T-helper 22 cell (primary cell): ENCODE results near the gene WDHD1.
"Not testable (repeated sequence)": the region's sequence is repeated elsewhere in the genome, so short reads cannot be mapped to it uniquely, and the experiment has no call there.

ENCODE experiments used
- DNase-seq: peaks from one replicate; pipeline ENCODE4 v3.0.0-alpha.2; 2020; ENCODE audit warnings: low read depth

The WDHD1 gene

DNA sequence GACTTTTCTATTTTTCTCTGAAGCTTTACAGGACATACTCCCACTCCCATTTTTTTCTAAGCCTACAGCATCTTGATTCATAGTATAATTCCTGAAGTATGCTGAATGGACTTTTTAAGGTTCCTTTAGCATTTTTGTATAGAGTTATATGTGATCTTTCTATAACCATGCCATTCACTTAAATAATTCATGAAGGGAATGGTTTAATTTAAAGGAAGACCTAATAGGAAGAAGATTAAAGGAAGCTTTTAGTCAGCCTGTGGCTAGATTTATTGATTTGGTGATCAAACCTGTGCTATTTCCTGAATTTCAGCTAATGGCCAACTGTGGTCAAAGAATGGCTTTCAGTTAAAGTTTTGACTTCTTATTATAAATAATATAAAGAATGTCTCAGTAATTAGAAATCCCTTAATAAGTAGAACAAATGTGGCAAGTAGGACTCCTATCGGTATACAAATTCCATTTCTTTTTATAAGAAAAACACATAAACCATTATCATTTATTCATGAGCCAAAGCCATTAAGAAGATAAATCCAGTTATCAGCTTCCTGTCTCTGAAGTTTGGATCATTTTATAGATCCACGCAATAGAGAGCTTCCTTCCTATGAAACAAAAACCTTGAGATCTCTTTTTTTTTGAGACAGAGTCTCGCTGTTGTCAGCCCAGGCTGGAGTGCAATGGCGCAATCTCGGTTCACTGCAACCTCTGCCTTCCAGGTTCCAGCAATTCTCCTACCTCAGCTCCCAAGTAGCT lies 20.6 kb upstream of the WDHD1 start:
- DNase-seq: no peak

DNA sequence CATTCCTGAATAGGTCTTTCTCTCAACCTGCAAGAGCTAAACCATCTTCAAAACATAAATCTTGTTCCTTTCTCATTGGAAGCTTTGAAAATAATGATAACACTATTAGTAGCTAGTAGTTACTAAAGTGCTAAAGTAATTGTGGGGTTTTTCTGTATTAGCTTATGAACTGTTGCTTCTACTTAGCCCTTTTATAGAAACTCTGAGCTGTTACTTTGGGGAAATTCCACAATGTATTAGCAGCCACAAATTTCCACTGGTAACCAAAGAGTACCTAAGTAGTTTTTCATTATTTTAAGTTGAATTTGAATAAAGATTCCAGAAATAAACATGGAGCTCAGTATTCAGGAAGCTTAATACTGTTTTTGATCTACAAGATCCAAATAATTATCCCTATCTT lies 18.2 kb upstream of the WDHD1 start:
- no peak for DNase-seq

DNA sequence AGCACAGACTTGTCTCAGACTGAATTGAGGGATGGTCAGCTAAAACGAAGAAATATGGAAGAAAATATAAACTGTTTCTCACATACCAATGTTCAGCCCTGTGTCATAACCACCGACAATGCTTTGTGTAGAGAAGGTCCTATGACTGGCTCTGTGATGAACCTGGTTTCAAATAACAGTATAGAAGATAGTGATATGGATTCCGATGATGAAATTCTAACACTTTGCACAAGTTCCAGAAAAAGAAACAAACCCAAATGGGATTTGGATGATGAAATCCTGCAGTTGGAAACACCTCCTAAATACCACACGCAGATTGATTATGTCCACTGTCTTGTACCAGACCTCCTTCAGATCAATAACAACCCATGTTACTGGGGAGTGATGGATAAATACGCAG lies 16.6 kb upstream of the WDHD1 start:
- no peak for DNase-seq

DNA sequence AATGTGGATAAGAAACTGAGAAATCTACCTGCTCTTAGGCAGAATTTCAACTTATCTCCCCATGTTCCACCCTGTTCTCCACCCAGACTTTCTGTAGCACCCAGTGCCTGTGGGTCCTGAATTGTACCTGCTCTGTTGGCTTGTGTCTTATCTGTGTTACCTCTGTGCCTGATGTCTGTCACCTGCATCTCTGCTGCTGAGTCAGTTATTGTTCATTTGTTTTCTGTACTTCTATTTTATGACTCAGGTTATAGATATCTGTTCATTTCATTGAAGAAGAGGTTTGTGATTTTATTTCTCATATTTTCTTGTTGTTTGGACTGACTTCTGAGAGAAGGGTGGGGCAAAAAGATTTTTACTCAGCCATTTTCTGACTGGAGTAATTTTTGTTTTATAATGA lies 11.8 kb upstream of the WDHD1 start:
- no peak for DNase-seq

DNA sequence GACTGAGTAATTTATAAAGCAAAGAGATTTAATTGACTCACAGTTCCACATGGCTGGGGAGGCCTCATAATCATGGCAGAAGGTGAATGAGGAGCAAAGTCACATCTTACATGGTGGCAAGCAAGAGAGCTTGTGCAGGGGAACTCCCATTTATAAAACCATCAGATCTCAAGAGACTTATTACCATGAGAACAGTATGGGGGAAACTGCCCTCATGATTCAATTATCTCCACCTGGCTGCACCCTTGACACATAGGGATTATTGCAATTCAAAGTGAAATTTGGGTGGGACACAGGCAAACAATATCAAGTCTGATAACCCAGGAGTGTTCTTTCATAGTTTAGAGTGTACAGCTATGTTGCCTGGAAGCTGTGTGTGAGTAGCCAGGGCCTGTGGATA lies 11.1 kb upstream of the WDHD1 start:
- not testable (repeated sequence) for DNase-seq

DNA sequence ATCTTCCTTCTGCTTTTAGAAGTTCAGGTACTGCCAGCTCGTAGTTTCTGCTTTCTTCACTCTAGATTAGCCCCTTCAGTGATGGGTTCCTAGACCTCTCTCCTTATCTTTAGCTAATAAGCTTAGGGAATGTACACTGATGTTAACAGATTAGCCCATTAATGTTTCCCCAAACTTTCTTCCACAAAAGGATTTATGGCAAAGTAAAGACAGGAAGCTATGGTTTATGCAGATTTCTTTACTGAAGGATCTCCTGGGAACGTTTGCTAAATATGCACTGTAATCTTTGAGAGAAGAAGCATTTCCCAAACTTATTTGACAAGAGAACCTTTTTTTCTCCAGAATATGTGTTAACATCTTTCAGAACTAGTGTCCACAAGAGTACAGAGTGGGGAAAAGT lies 4.3 kb upstream of the WDHD1 start:
- DNase-seq: no peak

DNA sequence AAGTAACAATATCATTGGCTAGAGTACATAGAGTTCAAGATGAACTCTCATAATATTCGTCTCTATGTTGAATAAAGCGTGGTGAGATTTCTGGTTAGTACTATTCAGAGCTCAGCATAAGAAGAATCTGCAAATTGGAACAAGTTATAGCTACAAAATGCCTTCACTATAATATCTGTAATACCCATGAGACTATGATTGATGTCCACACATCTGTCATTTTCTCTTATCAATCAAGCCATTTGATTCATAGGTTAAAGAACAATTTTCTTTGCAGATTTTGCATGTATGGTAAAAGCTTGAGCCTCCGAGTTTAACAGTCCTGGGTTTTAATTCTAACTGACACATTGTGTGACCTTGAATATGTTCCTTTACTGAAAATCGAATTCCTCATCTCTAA lies 1.6 kb upstream of the WDHD1 start:
- no peak for DNase-seq

DNA sequence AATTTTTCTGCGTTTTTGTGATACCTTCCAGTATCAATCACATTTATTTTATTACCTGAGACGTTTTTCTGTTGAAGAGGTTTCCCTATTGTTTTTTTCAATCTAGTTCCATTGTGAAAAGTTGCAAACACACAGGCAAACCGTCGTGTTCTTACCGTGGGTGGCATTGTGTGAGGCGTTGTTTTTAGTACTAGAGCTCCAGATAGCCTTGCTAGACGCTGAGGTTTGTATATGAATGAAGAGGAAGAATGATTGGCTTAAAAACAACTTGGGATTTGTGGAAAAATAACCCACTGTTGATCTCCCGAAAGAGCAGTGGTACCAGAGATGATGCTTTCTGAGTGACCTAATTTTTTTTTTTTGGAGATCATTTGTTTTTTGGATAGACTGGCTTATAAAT lies 1.2 kb upstream of the WDHD1 start:
- no peak for DNase-seq

DNA sequence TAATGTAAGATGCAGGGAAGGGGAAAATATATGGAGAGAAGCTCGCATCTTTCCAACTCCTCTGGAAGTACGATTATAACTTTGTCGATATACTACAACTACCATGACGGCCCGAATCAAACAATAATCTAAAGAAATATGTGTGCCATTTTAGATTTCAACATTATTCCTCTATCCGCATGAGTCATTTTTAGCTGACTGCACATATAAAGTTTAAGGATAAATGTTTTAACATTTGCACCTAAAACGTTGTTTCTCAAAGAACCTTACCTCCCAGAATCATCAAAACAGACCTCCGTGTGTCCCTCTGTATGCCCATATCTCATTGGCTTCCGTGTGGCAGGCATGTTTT lies 482 bp downstream of the WDHD1 start:
- DNase-seq: no peak

DNA sequence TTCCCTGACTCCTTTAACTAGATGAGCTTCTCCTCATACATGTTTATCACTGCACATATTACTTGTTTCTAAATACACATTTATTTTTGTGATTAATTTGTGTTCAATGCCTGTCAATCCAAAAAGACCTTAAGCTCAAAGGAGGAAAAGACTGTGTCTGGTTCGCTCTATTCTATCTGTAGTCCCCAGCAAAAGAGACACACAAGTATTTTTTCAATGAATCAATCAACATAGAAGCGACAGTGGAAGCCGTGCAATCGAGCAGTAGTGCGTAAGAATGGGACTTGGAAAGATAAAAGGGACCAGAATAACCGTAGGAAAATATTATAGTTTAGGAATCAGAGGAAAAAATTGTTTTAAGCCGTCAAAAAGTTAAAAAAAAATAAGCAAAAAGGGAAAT lies 951 bp downstream of the WDHD1 start:
- DNase-seq: no peak

DNA sequence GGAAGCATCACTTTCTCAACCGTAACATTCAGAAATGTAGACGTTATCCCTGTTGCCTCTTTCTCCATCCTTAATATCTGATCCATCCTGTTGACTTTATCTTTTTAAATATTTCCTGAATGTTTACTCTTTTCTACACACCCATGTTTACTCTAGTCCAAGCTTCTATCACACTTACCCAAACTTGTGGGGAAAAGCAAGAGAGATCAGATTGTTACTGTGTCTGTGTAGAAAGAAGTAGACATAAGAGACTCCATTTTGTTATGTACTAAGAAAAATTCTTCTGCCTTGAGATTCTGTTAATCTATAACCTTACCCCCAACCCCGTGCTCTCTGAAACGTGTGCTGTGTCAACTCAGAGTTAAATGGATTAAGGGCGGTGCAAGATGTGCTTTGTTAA lies 2.5 kb downstream of the WDHD1 start:
- DNase-seq: not testable (repeated sequence)

DNA sequence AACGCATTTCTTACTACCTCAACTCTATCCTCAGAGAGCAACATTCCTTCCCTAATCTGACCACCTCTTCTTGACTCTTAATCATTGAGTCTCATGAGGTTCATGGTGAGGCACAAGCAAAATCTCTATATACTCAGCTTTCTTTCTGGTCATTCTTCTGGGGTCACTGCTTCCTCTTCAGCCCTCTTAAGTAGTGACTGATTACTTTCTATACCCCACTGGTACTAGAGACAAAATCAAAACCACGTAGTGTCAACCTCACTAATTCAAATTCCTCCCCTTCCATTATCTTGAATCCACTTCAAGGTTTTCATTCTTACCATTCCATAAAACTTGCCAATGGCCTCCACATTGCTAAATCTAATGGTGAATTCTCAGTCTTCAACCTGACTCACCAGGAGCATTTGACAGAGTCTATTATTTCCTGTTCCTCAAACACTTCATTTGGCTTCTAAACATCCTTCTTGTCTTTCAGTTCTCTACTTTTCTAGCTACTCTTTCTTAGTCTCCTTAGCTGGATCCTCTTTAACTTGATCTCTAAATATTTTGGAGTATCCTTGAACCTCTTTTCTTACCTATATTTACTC lies 6.8 kb downstream of the WDHD1 start:
- DNase-seq: no peak

DNA sequence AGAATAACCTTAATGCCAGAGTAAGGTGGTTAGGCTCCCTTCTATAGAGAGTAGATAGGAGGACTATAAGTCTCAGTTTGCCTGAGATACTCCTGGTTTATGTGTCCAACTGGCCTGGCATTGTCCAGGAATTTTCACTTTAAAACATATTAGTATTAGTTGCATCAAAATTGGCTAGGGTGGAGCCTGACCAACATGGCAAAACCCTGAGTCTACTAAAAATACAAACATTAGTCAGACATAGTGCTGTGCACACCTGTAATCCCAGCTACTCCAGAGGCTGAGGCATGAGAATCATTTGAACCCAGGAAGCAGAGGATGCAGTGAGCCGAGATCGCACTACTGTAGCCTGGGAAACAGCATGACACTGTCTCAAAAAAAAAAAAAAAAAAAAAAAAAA lies 11.9 kb downstream of the WDHD1 start:
- DNase-seq: no peak

DNA sequence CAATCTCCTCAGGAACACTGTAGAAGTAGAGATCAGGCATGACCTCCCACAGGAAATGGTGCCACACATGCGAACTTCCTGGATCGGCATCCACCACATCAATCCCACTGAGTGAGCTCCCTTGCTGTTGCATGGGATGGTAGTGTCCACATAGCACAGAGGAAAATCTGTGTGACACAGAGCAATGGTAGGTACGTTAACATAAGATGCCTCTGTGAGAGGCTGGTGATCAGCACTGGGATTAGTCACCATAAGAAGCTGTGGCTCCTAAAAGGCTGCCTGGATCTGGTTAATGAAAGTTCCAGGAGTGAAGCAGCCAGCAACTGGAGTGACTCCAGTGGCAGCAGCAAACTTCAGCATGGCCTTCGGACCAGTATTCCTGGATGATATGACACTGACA lies 21.8 kb downstream of the WDHD1 start:
- DNase-seq: no peak

DNA sequence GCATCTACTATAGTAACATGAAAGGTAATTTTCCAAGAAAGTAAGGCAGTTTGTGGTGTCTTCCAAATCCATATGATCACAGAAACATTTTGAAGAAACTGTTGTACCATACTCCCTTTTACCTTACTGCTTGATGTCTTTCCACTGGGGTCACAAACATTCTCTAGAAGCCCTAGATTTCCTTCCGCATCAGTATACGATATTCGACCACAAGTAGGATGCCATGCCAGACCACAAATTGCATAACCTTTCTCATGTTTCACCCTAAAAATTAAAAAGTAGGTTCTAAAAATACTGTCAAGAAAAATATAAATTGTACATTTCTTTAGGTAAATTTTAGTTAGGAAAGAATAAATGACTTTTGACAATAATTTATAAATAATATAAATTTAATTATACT lies 26.5 kb downstream of the WDHD1 start:
- no peak for DNase-seq

DNA sequence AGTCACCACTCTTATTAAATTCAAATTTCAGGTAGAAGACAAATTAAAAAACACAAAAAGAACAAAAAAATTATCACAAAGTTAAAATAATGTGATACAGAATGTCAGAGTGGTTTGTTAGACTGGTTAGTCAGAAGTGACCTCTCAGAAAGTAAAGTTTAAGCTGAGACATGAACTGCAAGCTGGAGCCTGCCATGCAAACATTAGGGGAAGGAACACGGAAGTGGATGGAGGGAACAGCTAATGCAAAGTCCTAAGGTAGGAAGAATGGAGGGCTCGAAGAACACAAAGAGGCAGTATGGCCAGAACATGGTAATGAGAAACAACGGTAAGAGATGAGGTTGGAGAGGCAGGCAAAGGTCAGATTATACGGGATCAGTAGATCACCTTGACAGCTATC lies 41.7 kb downstream of the WDHD1 start:
- no peak for DNase-seq

DNA sequence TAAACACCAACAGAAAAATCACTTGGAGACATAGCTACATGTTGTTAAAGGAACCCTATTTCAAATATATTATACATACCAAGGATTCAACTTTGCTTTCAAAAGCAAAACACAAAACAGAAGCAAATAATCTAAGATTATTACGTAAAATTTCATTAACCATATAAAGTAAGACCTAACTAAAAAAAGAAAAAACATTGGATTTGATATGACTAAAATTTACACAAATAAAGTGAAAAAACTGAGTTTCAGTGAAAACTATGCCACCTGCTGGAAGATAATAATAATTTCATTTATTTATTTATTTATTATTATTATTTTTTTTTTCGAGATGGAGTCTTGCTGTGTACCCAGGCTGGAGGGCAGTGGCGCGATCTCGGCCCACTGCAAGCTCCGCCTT lies 45.2 kb downstream of the WDHD1 start:
- no peak for DNase-seq

DNA sequence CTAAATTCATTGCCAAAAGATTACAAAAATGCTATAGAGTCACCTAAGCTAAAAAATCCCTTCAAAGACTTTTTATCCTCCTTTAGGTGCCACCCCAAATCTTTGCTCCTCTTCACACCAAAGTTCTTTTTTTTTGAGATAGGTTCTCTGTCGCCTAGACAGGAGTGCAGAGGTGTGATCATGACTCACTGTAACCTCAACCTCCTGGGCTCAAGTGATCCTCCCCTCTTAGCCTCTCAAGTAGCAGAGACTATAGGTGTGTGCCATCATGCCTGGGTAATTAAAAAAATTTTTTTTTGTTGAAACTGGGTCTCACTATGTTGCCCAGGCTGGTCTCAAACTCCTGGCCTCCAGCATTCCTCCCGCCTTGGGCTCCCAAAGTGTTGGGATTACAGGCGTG lies 47.9 kb downstream of the WDHD1 start:
- no peak for DNase-seq

DNA sequence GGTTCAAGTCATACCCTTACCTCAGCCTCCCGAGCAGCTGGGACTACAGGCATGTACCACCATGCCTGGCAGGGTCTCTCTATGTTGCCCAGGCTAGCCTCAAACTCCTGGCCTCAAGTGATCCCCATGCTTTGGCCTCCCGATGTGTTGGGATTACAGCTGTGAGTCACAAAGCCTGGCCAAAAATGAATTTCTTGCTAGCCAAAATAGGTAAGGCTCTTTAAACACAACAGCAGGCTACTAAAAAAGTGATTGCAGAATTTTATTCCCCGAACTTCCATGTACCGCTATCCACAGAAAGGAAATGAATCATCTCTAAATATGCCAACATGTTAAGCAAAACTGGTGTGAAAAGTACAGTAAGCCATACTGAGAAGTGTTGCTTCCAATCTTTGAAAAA lies 50.6 kb downstream of the WDHD1 start:
- no peak for DNase-seq

DNA sequence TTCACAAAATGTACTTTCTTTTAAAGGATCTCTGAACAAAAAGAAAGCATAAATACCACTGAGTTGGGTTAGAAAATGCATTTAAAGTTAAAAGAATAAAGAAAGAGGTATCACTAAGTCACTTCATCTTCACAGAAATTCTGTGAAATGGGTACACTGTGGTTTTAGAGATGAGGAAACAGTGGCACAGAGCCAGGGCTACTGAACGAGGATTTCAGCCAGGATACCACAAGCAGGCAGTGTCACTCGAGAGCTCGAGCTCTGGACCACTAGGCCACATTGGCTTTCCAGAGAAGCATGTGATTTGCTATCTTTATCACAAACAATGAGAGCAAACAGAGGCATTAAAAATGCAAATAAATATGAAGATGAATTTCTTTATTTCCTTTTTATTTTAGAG lies 51.0 kb downstream of the WDHD1 start:
- DNase-seq: no peak

DNA sequence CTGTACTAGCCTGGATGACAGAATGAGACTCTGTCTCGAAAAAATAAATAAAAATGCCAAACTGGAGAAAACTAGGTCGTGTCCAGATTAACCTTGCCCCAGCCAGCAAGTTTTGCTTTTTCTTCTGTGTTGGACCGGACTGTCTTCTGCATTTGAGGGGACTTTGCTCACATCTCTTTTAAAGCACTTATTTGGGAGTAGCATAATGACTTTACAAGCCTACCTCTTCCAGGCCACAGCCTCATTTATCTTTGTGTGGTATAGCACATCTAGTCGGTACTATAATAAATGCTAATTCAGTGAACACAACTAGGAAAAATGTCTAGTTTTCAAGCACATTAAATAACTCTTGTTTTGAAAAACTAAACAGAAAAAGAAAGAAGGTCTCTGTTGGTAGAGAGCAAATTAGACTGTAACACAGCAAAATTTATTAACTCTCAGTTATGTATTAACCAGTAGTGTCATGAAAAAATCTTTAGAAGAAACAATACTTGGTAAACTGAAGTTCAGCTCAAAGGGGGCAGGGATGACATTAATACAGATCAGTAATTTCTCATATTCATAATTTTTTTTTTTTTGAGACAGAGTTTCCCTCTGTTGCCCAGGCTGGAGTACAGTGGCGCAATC lies 52.0 kb downstream of the WDHD1 start:
- no peak for DNase-seq

DNA sequence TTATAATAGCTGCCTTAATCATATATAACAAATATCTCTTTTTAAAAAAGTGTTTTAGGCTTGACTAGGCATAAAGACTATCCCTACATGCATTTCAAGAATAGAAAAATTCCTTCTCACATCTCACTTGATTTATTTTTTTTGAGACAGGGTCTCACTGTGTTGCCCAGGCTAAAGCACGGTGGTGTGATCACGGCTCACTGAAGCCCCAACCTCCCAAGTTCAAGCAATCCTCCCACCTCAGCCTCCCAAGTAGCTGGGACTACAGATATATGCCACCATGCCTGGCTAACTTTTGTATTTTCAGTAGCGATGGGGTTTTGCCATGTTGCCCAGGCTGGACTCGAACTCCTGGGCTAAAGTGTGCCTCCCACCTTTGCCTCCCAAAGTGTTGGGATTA lies 59.4 kb downstream of the WDHD1 start:
- DNase-seq: no peak

DNA sequence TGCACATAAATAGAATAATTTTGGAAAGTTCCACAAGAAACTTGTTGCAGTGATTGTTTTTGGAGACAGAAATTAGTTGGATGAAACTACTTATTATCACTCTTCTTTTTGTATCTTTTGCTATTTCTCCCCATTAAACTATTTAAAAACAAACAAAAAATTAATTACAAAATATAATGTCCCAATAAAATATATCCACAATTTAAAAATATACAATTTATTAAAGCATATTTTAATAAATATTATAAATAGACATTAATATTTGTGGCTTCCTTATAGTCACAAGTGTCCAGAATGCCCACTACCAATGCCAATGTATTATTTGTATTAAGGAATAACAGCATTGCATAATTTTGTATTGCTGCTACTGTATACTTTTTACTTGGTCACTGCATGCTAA lies 71.8 kb downstream of the WDHD1 start:
- no peak for DNase-seq

DNA sequence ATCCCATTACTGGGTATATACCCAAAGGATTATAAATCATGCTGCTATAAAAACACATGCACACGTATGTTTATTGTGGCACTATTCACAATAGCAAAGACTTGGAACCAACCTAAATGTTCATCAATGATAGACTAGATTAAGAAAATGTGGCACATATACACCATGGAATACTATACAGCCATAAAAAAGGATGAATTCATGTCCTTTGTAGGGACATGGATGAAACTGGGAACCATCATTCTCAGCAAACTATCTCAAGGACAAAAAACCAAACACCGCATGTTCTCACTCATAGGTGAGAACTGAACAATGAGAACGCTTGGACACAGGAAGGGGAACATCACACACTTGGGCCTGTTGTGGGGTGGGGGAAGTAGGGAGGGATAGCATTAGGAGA lies 73.3 kb downstream of the WDHD1 start:
- DNase-seq: not testable (repeated sequence)
